ENCODE data around the gene MISFA.

- TF ChIP-seq POLR2AphosphoS5 (IDR thresholded peaks at IDR 0.05) = no peak
- no peak for TF ChIP-seq CTCF (IDR thresholded peaks at IDR 0.05)
Measured at GRCh38 chr11:18624161-18624560, 24.6 kb downstream of the MISFA start.
